SW 1271 (cell line): ENCODE results near the gene ECE1.
"Not testable (repeated sequence)": the region's sequence is repeated elsewhere in the genome, so short reads cannot be mapped to it uniquely, and the experiment has no call there.

Experiments
- DNase-seq, 2 experiments: peaks; one replicate each; lab custom pipeline; 2025; lab: John Stamatoyannopoulos, UW

Gene ECE1

GRCh38 chr1:21176586-21177555 lies 113.4 kb downstream of the ECE1 start, which contains the start of gene EIF4G3:
Gene EIF4G3 (minus strand): TSS chr1:21176897. CDS start chr1:21002742, 174,155 bp downstream.
- peak; percentile 84 to 92 for DNase-seq

GRCh38 chr1:21175670-21176581 lies 114.3 kb downstream of the ECE1 start:
- peak in 1 of 2 experiments; percentile 36 for DNase-seq

- peak in 1 of 2 experiments; percentile 36 for DNase-seq
Measured at GRCh38 chr1:21175324-21175669, 115.0 kb downstream of the ECE1 start.

- DNase-seq: no peak
Measured at GRCh38 chr1:21174654-21175323, 115.5 kb downstream of the ECE1 start.

GRCh38 chr1:21174230-21174629 lies 116.0 kb downstream of the ECE1 start:
- no peak for DNase-seq

GRCh38 chr1:21173096-21173495 lies 117.2 kb downstream of the ECE1 start:
- DNase-seq: not testable (repeated sequence)

- not testable (repeated sequence) for DNase-seq
Measured at GRCh38 chr1:21170837-21171236, 119.4 kb downstream of the ECE1 start.

- DNase-seq: no peak
Measured at GRCh38 chr1:21168444-21168843, 121.8 kb downstream of the ECE1 start.
